ENCODE measurements around the gene SRGAP1.

DNA sequence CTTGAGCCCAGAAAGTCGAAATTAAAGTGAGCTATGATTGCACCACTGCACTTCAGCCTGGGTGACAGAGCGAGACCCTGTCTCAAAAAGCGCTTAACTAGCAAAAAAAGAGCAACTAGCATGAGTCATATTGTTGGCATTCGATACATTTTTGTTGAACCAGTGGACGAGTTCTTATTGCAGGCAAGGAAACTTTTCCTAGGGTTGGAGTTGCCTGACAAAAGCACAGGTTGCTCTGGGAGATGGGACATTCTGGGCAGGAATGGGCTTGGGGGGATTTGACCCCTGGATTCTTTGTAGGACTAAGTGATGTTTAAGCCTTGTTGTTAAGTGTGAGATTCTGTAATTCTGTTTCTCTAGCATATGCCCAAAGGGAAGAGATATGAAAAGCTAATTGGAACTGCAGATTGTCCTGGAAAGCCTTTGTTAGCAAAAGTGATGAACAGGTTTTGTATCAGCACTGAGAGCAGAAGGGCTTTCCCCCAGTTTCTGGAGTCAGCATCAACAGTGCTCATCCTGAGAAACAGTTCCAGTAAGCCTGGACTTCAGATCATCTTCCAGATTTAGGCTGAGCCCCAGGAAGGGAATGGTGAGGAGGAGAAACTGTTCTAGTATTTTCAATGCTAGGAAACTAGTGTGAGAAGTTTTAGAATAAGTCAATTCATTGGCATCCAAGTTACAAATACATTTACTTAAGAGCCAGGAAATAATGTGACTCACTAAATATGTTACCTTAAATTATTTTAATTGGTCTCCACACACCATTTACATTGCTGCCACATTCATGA lies 123.1 kb downstream of the SRGAP1 start:
- TF ChIP-seq POLR2A (IDR thresholded peaks at IDR 0.05; ENCODE audit: low read depth, low read length) (no peak), POLR2AphosphoS5 (IDR thresholded peaks at IDR 0.05; ENCODE audit: low read depth, low read length) (no peak), TAF1 (IDR thresholded peaks at IDR 0.05; ENCODE audit: borderline replicate concordance, low read depth, low read length) (no peak)
